Kidney (tissue), 14 donors: Measurements from ENCODE around the gene TRIM41. TPM values are rescaled to one million over a fixed set of nuclear protein-coding genes. Genes with fewer than 3 reads are reported as not detected.

Source experiments
- DNase-seq, 5 donors: peaks; one replicate each; pipeline ENCODE4 v3.0.0-alpha.2; 2013 to 2020
- FAIRE-seq: peaks from 2 replicates; lab custom pipeline; 2012; peaks lifted over from hg19 to GRCh38; lab: Jason Lieb, UNC
- H3K27ac ChIP-seq, 2 donors: one replicate each; pipeline ENCODE4 v1.7.0; 2013; ENCODE audit warnings: low read depth in 2 of 2, low read length in 2 of 2, inconsistent platforms in 1 of 2
- H3K27me3 ChIP-seq: one replicate; pipeline ENCODE4 v1.7.1; 2013; ENCODE audit warnings: low read length, inconsistent platforms; ENCODE audit not compliant: control insufficient read depth, insufficient read depth
- H3K36me3 ChIP-seq, 3 donors: one replicate each; pipeline versions ENCODE4 v1.7.0 to v1.7.1; 2013; ENCODE audit warnings: low read length in 3 of 3, control low read depth in 1 of 3, inconsistent platforms in 1 of 3; ENCODE audit not compliant: insufficient read depth in 3 of 3, control insufficient read depth in 2 of 3
- H3K4me1 ChIP-seq, 3 donors: one replicate each; pipeline versions ENCODE4 v1.7.0 to v1.7.1; 2013; ENCODE audit warnings: low read length in 3 of 3, inconsistent platforms in 1 of 3, low read depth in 1 of 3; ENCODE audit not compliant: control insufficient read depth in 2 of 3, insufficient read depth in 2 of 3
- H3K4me3 ChIP-seq, 3 donors: one replicate each; pipeline versions ENCODE4 v1.7.0 to v1.8.1; 2013; ENCODE audit warnings: low read length in 3 of 3, control low read depth in 1 of 3, inconsistent platforms in 1 of 3
- H3K9ac ChIP-seq, 3 donors: one replicate each; pipeline versions ENCODE4 v1.7.0 to v1.7.1; 2013; ENCODE audit warnings: low read length in 3 of 3, control low read depth in 1 of 3, inconsistent platforms in 1 of 3
- H3K9me3 ChIP-seq, 3 donors: one replicate each; pipeline versions ENCODE4 v1.7.0 to v1.7.1; 2013; ENCODE audit warnings: low read length in 3 of 3, control low read depth in 1 of 3, inconsistent platforms in 1 of 3; ENCODE audit not compliant: control insufficient read depth in 2 of 3, insufficient read depth in 1 of 3
- CTCF ChIP-seq: IDR thresholded peaks from 3 replicates; pipeline ENCODE4 v1.5.1; 2012; ENCODE audit warnings: mild to moderate bottlenecking, moderate library complexity, borderline replicate concordance; ENCODE audit not compliant: insufficient read depth; ENCODE audit errors: extremely low read depth
- intact Hi-C: fragments of 100-400 bp; cut with DNase I; formaldehyde crosslinking; loops from one replicate; pipeline ENCODE4 v1.11.1; 2022
- polyA plus RNA-seq: library from polyadenylated mRNA; stranded (reverse); fragments of 350-450 nt; fragmentation: Illumina TruSeq; extraction: RNeasy Lipid Tissue Mini Kit (QIAGEN cat#74804); gene quantifications from one replicate; pipeline ENCODE4 v1.2.3, GENCODE V29; 2014; ENCODE audit warnings: low read depth, low replicate concordance; ENCODE audit not compliant: insufficient read depth
- total RNA-seq: library from RNA; stranded (reverse); fragmentation: NEBNext Ultra II Directional; extraction: Animal tissue kit (Norgen Biotek cat#: 25700); gene quantifications from one replicate; pipeline ENCODE4 v1.2.1, GENCODE V29; 2021
- donor health status: control.
- donor health status: control.
- donor health status: control.
- donor health status: control.
- donor health status: control.
- donor health status: DM: yes; HTN: yes; CAD: no.
- donor health status: Normal renal cell carcinoma (clear cell type).

TRIM41 gene
- total and polyA plus RNA-seq, 2 donors from 2014 or later = 21.8 to 34.9 TPM

GRCh38 chr5:181230551-181230950 lies 7.5 kb downstream of the TRIM41 start:
- TF ChIP-seq CTCF = no peak
- no peaks in the 10 kb centered on the region for H3K27me3 ChIP-seq
- no peak overlapping the region for H3K27ac ChIP-seq
- no peaks in the 10 kb centered on the region for H3K4me1 ChIP-seq
- no peaks in the 10 kb centered on the region for H3K9me3 ChIP-seq
- intact Hi-C loops = no loop called here
- no peak overlapping the region for H3K4me3 ChIP-seq
- DNase-seq (no peak), FAIRE-seq (no peak)
- H3K36me3 ChIP-seq = peaks cover 2 to 34% (median 17%) of the 10 kb centered on the region in 3 donors
- no peak overlapping the region for H3K9ac ChIP-seq

- intact Hi-C loops = no loop called here
- Histone ChIP-seq H3K36me3 (peaks cover 2 to 43% (median 24%) of the 10 kb centered on the region in 3 donors), H3K27ac (no peak overlapping the region), H3K4me1 (no peaks in the 10 kb centered on the region), H3K9me3 (no peaks in the 10 kb centered on the region), H3K27me3 (no peaks in the 10 kb centered on the region), H3K9ac (no peak overlapping the region), H3K4me3 (no peak overlapping the region)
- FAIRE-seq (no peak), DNase-seq (no peak)
- no peak for TF ChIP-seq CTCF
Measured at GRCh38 chr5:181231432-181231831, 8.4 kb downstream of the TRIM41 start.

GRCh38 chr5:181232593-181232992 lies 9.5 kb downstream of the TRIM41 start:
- intact Hi-C loops = no loop called here
- Histone ChIP-seq H3K9me3 (no peaks in the 10 kb centered on the region), H3K9ac (no peak overlapping the region), H3K4me3 (no peak overlapping the region), H3K4me1 (no peaks in the 10 kb centered on the region), H3K27me3 (no peaks in the 10 kb centered on the region), H3K27ac (no peak overlapping the region), H3K36me3 (peaks cover 6 to 54% (median 32%) of the 10 kb centered on the region in 3 donors)
- no peak for TF ChIP-seq CTCF
- FAIRE-seq (no peak), DNase-seq (no peak)
